DMS153 treated with DMSO at 0.1 percent for 48 hours (cell line): ENCODE results near the gene UCKL1.
"Not testable (repeated sequence)": the region's sequence is repeated elsewhere in the genome, so short reads cannot be mapped to it uniquely, and the experiment has no call there.

ENCODE experiments used
- DNase-seq: peaks from one replicate; lab custom pipeline; 2025; ENCODE audit not compliant: unreplicated experiment; lab: John Stamatoyannopoulos, UW

The UCKL1 gene

GRCh38 chr20:63955827-63956663 is at the start of gene UCKL1:
Gene UCKL1 (minus strand): TSS chr20:63956416. CDS start chr20:63956372, 44 bp downstream.
- DNase-seq = peak; percentile 57

- no peak for DNase-seq
These were observed 49.2 kb upstream of the UCKL1 start for GRCh38 chr20:64005394-64005793.

- no peak for DNase-seq
These were observed 47.9 kb upstream of the UCKL1 start for GRCh38 chr20:64003960-64004725.

GRCh38 chr20:64001607-64002011 is 45.4 kb upstream of the UCKL1 start:
- DNase-seq = peak; percentile 13

- no peak for DNase-seq
These were observed 44.7 kb upstream of the UCKL1 start for GRCh38 chr20:64000906-64001305.

- no peak for DNase-seq
These were observed 26.7 kb upstream of the UCKL1 start for GRCh38 chr20:63982937-63983336.

- DNase-seq = peak; percentile 95
These were observed 24.9 kb upstream of the UCKL1 start, which contains the start of gene PRPF6 for GRCh38 chr20:63980806-63981728. Gene PRPF6 (plus strand): TSS chr20:63981132. CDS start chr20:63981246, 114 bp downstream.

GRCh38 chr20:63980317-63980805 is 24.1 kb upstream of the UCKL1 start:
- DNase-seq = no peak

GRCh38 chr20:63979557-63980316 is 23.5 kb upstream of the UCKL1 start, which contains the start of gene SAMD10:
Gene SAMD10 (minus strand): TSS chr20:63979642. CDS start chr20:63979467, 175 bp downstream.
- peak; percentile 18 for DNase-seq

- DNase-seq = no peak
These were observed 23.0 kb upstream of the UCKL1 start for GRCh38 chr20:63979229-63979556.

GRCh38 chr20:63978319-63979228 is 22.4 kb upstream of the UCKL1 start:
- peak; percentile 56 for DNase-seq

- DNase-seq = no peak
These were observed 21.6 kb upstream of the UCKL1 start for GRCh38 chr20:63977739-63978276.

GRCh38 chr20:63976980-63977738 is 20.9 kb upstream of the UCKL1 start:
- DNase-seq = no peak

GRCh38 chr20:63976511-63976910 is 20.3 kb upstream of the UCKL1 start:
- DNase-seq = not testable (repeated sequence)

- DNase-seq = peak; percentile 86
These were observed 18.4 kb upstream of the UCKL1 start for GRCh38 chr20:63974402-63975200.

- DNase-seq = peak; percentile 51
These were observed 17.6 kb upstream of the UCKL1 start for GRCh38 chr20:63973636-63974401.

GRCh38 chr20:63973160-63973479 is 16.9 kb upstream of the UCKL1 start:
- no peak for DNase-seq
